ENCODE results near the gene SPNS2. TPM values are rescaled to one million over a fixed set of nuclear protein-coding genes. Genes with fewer than 3 reads are reported as not detected.

SPNS2 gene
- total and polyA plus RNA-seq, 2 of the 8 experiments (the other 6 are each of a cell fraction or from before 2014, with no cell fraction given) = 1.2 to 1.5 TPM

- Histone ChIP-seq H2BK20ac (ENCODE audit: low read length) (no peak overlapping the region), H3K4me2 (ENCODE audit: insufficient read depth in 1 of 2, low read depth in 2 of 2, low read length in 2 of 2) (no peak overlapping the region), H2BK5ac (ENCODE audit: low read depth, low read length) (no peak overlapping the region), H3K14ac (ENCODE audit: insufficient read length) (no peak overlapping the region), H3K23me2 (ENCODE audit: low read depth, low read length) (peaks cover 6% of the 10 kb centered on the region; the same call in 1 of the 2 replicates), H2BK120ac (replicated peaks; ENCODE audit: low read depth, low read length) (no peak overlapping the region), H3K27ac (ENCODE audit: low read depth, low read length) (no peak overlapping the region), H3K79me1 (ENCODE audit: low read depth, low read length) (no peaks in the 10 kb centered on the region), H3K56ac (replicated peaks; ENCODE audit: insufficient read length, low read depth, low read length) (no peak overlapping the region), H2BK15ac (ENCODE audit: low read length) (no peak overlapping the region), H3K9ac (replicated peaks in 1 of 4; ENCODE audit: extremely low read depth in 1 of 4, low read depth in 3 of 4, low read length in 3 of 4) (no peak overlapping the region), H3K79me2 (ENCODE audit: control insufficient read depth in 1 of 2, insufficient read depth in 2 of 2, low read length in 2 of 2) (no peaks in the 10 kb centered on the region), H2BK12ac (ENCODE audit: low read depth, low read length) (no peak overlapping the region), H3K9me3 (ENCODE audit: insufficient read depth in 2 of 2, low read depth in 1 of 2, low read length in 1 of 2) (no peaks in the 10 kb centered on the region), H2AK5ac (ENCODE audit: low read depth, low read length) (no peak overlapping the region), H4K8ac (ENCODE audit: extremely low read depth, insufficient read depth, low read length) (no peak overlapping the region), H3K18ac (ENCODE audit: extremely low read depth, low read length) (no peak overlapping the region), H2AFZ (ENCODE audit: low read length) (no peak overlapping the region), H4K20me1 (replicated peaks in 1 of 2; ENCODE audit: control insufficient read depth in 1 of 2, insufficient read depth in 2 of 2, low read length in 2 of 2) (peaks cover 0 to 2% of the 10 kb centered on the region in 2 experiments), H3K36me3 (ENCODE audit: control insufficient read depth in 2 of 4, insufficient read depth in 4 of 4, low read length in 3 of 4) (no peaks in the 10 kb centered on the region), H3K27me3 (replicated peaks in 1 of 4; ENCODE audit: control insufficient read depth in 3 of 4, extremely low read depth in 1 of 4, insufficient read depth in 3 of 4, low read length in 3 of 4) (no peaks in the 10 kb centered on the region), H4K91ac (replicated peaks; ENCODE audit: insufficient read length, low read length) (no peak overlapping the region), H3K4ac (replicated peaks; ENCODE audit: insufficient read length, low read depth, low read length) (no peak overlapping the region), H3K23ac (ENCODE audit: insufficient read length) (no peak overlapping the region), H3K4me1 (replicated peaks in 1 of 4; ENCODE audit: control insufficient read depth in 3 of 4, insufficient read depth in 4 of 4, low read length in 3 of 4) (no peaks in the 10 kb centered on the region), H3K4me3 (ENCODE audit: extremely low read depth in 1 of 4, insufficient read depth in 2 of 4, low read depth in 3 of 4, low read length in 4 of 4) (no peak overlapping the region), H4K5ac (ENCODE audit: insufficient read length, low read depth, low read length) (no peak overlapping the region)
- WGBS, 2 experiments (ENCODE audit: extremely low coverage in 1 of 2, insufficient coverage in 1 of 2, insufficient read length in 1 of 2, insufficient replicate concordance in 2 of 2, low coverage in 1 of 2, low lambda C conversion rate in 2 of 2, missing lambda C conversion rate in 1 of 2) = 90% methylated on average over 5 of the region's 5 CpGs; no CpG with 5 or more reads in 1 of the 2 experiments
- FAIRE-seq = no peak
- CTCF ChIA-PET (ENCODE audit: partially characterized antibody) = no interaction called here
- no peak for DNase-seq (ENCODE audit: low read depth in 1 of 2, low spot score in 2 of 2)
- POLR2A ChIA-PET (ENCODE audit: partially characterized antibody) = no interaction called here
- TF ChIP-seq KDM1A (IDR thresholded peaks at IDR 0.05; ENCODE audit: borderline replicate concordance, low read length) (no peak), ATF3 (IDR thresholded peaks at IDR 0.05; ENCODE audit: insufficient read depth, low read depth, low read length) (no peak), BRCA1 (IDR thresholded peaks at IDR 0.05; ENCODE audit: low read depth, low read length) (no peak), SUZ12 (IDR thresholded peaks at IDR 0.05; ENCODE audit: low read length) (no peak)
Measured at GRCh38 chr17:4460661-4461060, 38.0 kb upstream of the SPNS2 start.
